K562 (cell line): ENCODE data around the gene TRMT112. TPM values are rescaled to one million over a fixed set of nuclear protein-coding genes. Genes with fewer than 3 reads are reported as not detected.

Source experiments
- BRD4 ChIP-seq: fragments of 200-600 bp; sonication (generic); IDR thresholded peaks from 2 replicates; pipeline ENCODE4 v1.6.1; 2017; ENCODE audit warnings: inconsistent platforms
- GTF3C2 ChIP-seq: IDR thresholded peaks from 3 replicates; pipeline ENCODE4 v1.6.1; 2011; ENCODE audit warnings: borderline replicate concordance, mild to moderate bottlenecking, moderate library complexity; ENCODE audit not compliant: insufficient read length; ENCODE audit errors: extremely low read depth
- HNRNPUL1 ChIP-seq: fragments of 200-400 bp; formaldehyde crosslinking; IDR thresholded peaks from 2 replicates; pipeline ENCODE4 v1.6.1; 2017; ENCODE audit warnings: low read length
- L3MBTL2 ChIP-seq: fragments of 450-650 bp; IDR thresholded peaks from 2 replicates; pipeline ENCODE4 v1.6.1; 2016; ENCODE audit warnings: mild to moderate bottlenecking, moderate library complexity
- MAFF ChIP-seq: IDR thresholded peaks from 2 replicates; pipeline ENCODE4 v1.6.1; 2012; ENCODE audit warnings: low read length, improper control_type of control experiment
- MAZ ChIP-seq, 2 experiments: fragments of 450-650 bp in 1 of 2; sonication (generic) in 1 of 2; formaldehyde crosslinking; IDR thresholded peaks in 1 of 2; conservative IDR thresholded peaks in 1 of 2; 2 replicates each; pipeline versions ENCODE4 v1.4.0 to v1.5.0; 2020; ENCODE audit warnings: mild to moderate bottlenecking in 1 of 2, missing genetic modification reagents in 1 of 2
- POLR3A ChIP-seq: IDR thresholded peaks from 2 replicates; pipeline ENCODE4 v1.6.1; 2011; ENCODE audit warnings: borderline replicate concordance, mild to moderate bottlenecking, moderate library complexity; ENCODE audit not compliant: insufficient read length, insufficient read depth; ENCODE audit errors: extremely low read depth
- POU5F1 ChIP-seq: fragments of 150-350 bp; IDR thresholded peaks from 2 replicates; pipeline ENCODE4 v1.6.1; 2014; ENCODE audit warnings: borderline replicate concordance, low read length, low read depth, mild to moderate bottlenecking; ENCODE audit not compliant: partially characterized antibody
- SP1 ChIP-seq: sonication (generic); formaldehyde crosslinking; IDR thresholded peaks from 2 replicates; pipeline ENCODE4 v1.8.1; 2022; ENCODE audit warnings: mild to moderate bottlenecking, missing genetic modification reagents
- SRSF7 ChIP-seq: fragments of 200-400 bp; formaldehyde crosslinking; optimal IDR thresholded peaks from 2 replicates; pipeline ENCODE3; 2017; ENCODE audit warnings: mild to moderate bottlenecking, low read depth, low read length
- STAT5A ChIP-seq: IDR thresholded peaks from 2 replicates; pipeline ENCODE4 v1.6.1; 2012; ENCODE audit warnings: low read length, inconsistent platforms, borderline replicate concordance
- UBTF ChIP-seq, 2 experiments: IDR thresholded peaks; 2 replicates each; pipeline ENCODE4 v1.6.1; 2012; ENCODE audit warnings: improper control_type of control experiment in 2 of 2, low read depth in 2 of 2, low read length in 2 of 2, borderline replicate concordance in 1 of 2
- VEZF1 ChIP-seq: fragments of 200-800 bp; sonication (Bioruptor generic); IDR thresholded peaks from 2 replicates; pipeline ENCODE4 v1.6.1; 2017; ENCODE audit warnings: missing genetic modification characterization, missing compliant biosample characterization
- ZBTB5 ChIP-seq: fragments of 450-650 bp; IDR thresholded peaks from 2 replicates; pipeline ENCODE4 v1.6.1; 2017; ENCODE audit warnings: antibody characterized with exemption
- ZFX ChIP-seq: sonication (generic); formaldehyde crosslinking; IDR thresholded peaks from 2 replicates; pipeline ENCODE4 v1.8.0; 2022; ENCODE audit warnings: mild to moderate bottlenecking, missing genetic modification reagents, moderate library complexity
- ZNF274 ChIP-seq: IDR thresholded peaks from 2 replicates; pipeline ENCODE4 v1.6.1; 2011; ENCODE audit warnings: low read depth, mild to moderate bottlenecking, low read length, moderate library complexity, borderline replicate concordance
- ZNF766 ChIP-seq: fragments of 200-800 bp; sonication (Bioruptor generic); conservative IDR thresholded peaks from 2 replicates; pipeline ENCODE4 v1.6.1; 2016; ENCODE audit warnings: missing genetic modification characterization, missing compliant biosample characterization
- polyA plus RNA-seq, 8 experiments: library from polyadenylated mRNA; depleted of rRNA in 4 of 8; stranded (reverse) in 5 of 8; unstranded in 3 of 8; fragments of >200 nt; fragmentation: Nextera tagmentation in 2 of 8; fragmentation: Illumina TruSeq in 1 of 8; extraction: Ambion mirVana in 2 of 8; extraction: Trizol in 1 of 8; gene quantifications; 2 replicates each; pipeline versions ENCODE4 v1.2.1 to v1.2.3, GENCODE V29; 2011 to 2014; ENCODE audit warnings: inconsistent platforms in 1 of 8, missing spikeins in 1 of 8
- total RNA-seq, 7 experiments: library from RNA; depleted of rRNA in 6 of 7; stranded (reverse); fragments of >200 nt in 6 of 7; fragmentation: Illumina TruSeq in 2 of 7; extraction: Trizol in 2 of 7; gene quantifications; 2 replicates each; pipeline versions ENCODE4 v1.2.1 to v1.2.3, GENCODE V29; 2011 to 2021; ENCODE audit warnings: low replicate concordance in 1 of 7

Gene TRMT112
- total and polyA plus RNA-seq, 9 of the 15 experiments (the other 6 are each of a cell fraction or from before 2014, with no cell fraction given): 162 to 444 (median 300) TPM

GRCh38 chr11:64305691-64306562 lies 11.4 kb downstream of the TRMT112 start (continued):
- peak; percentile 90 for TF ChIP-seq VEZF1
- peak; percentile 75 for TF ChIP-seq SP1 (CRISPR knock-in tag)
- no peak for TF ChIP-seq GTF3C2
- no peak for TF ChIP-seq HNRNPUL1
- no peak for TF ChIP-seq SRSF7
- TF ChIP-seq MAFF: no peak
- peak; percentile 88 to 95 for TF ChIP-seq MAZ (CRISPR knock-in tag; conservative IDR thresholded peaks at IDR 0.05 in 1 of 2, IDR thresholded peaks at IDR 0.05 in 1 of 2)
- TF ChIP-seq ZBTB5: no peak
- TF ChIP-seq ZNF274: no peak
- no peak for TF ChIP-seq POLR3A
- 0 out of 2 replicates have a peak, but pooled peaks have one; percentile 24 for TF ChIP-seq ZNF766 (CRISPR knock-in tag)
- TF ChIP-seq BRD4: no peak
- TF ChIP-seq POU5F1: no peak
- TF ChIP-seq UBTF (IDR thresholded peaks at IDR 0.05; ENCODE audit: borderline replicate concordance in 1 of 2, low read depth in 2 of 2, low read length in 2 of 2): 0 out of 4 replicates have a peak, but pooled peaks of 1 of the 2 experiments have one; percentile 18
- peak; percentile 65 for TF ChIP-seq L3MBTL2
- TF ChIP-seq STAT5A: no peak
- peak; percentile 71 for TF ChIP-seq ZFX (CRISPR knock-in tag)
